Brain microvascular endothelial cell (primary cell): ENCODE results near the gene CDC5L.

Source experiments
- DNase-seq: peaks from one replicate; pipeline ENCODE4 v3.0.0-alpha.2; 2020
- H3K27ac ChIP-seq: fragments of 250-450 bp; sonication (Bioruptor Pico); 2 replicates; pipeline ENCODE4 v1.5.1; 2020; ENCODE audit warnings: mild to moderate bottlenecking, moderate library complexity
- H3K27me3 ChIP-seq: fragments of 250-450 bp; sonication (Bioruptor Pico); replicated peaks from 2 replicates; pipeline ENCODE4 v1.5.1; 2020; ENCODE audit warnings: mild to moderate bottlenecking
- H3K36me3 ChIP-seq: fragments of 250-450 bp; sonication (Bioruptor Pico); replicated peaks from 2 replicates; pipeline ENCODE4 v1.5.1; 2020; ENCODE audit warnings: mild to moderate bottlenecking
- H3K4me3 ChIP-seq: 2 replicates; pipeline ENCODE4 v1.5.1; 2011; ENCODE audit warnings: low read depth, mild to moderate bottlenecking, control low read depth, low read length, moderate library complexity
- CTCF ChIP-seq: IDR thresholded peaks from 2 replicates; pipeline ENCODE4 v1.5.1; 2011; ENCODE audit warnings: low read depth, mild to moderate bottlenecking, moderate library complexity, low read length, control low read depth, inconsistent platforms; ENCODE audit errors: missing control alignments
- in situ Hi-C: cut with HindIII; loops from 2 replicates; pipeline ENCODE4 v1.10.0; 2017; ENCODE audit warnings: low sequenced_read_pairs, low pct_ligation_motif_present

CDC5L gene

GRCh38 chr6:44495036-44495901 is 107.8 kb downstream of the CDC5L start:
- in situ Hi-C loops, result no loop called here
- no peak for DNase-seq
- no peaks in the 10 kb centered on the region for H3K36me3 ChIP-seq
- H3K27ac ChIP-seq, result no peak overlapping the region
- TF ChIP-seq CTCF, result no peak
- H3K27me3 ChIP-seq, result no peaks in the 10 kb centered on the region
- no peak overlapping the region for H3K4me3 ChIP-seq

GRCh38 chr6:44496665-44497369 is 109.3 kb downstream of the CDC5L start:
- no peak for DNase-seq

GRCh38 chr6:44497807-44498206 is 110.3 kb downstream of the CDC5L start:
- Histone ChIP-seq H3K4me3 (no peak overlapping the region), H3K36me3 (no peaks in the 10 kb centered on the region), H3K27me3 (no peaks in the 10 kb centered on the region), H3K27ac (no peak overlapping the region)
- TF ChIP-seq CTCF, result no peak
- in situ Hi-C loops, result no loop called here
- DNase-seq, result no peak

More at GRCh38 chr6:44496665-44497369, 109.3 kb downstream of the CDC5L start:
- Histone ChIP-seq H3K27me3 (no peaks in the 10 kb centered on the region), H3K4me3 (no peak overlapping the region), H3K27ac (no peak overlapping the region), H3K36me3 (no peaks in the 10 kb centered on the region)
- in situ Hi-C loops, result no loop called here
- no peak for TF ChIP-seq CTCF

- no peak for TF ChIP-seq CTCF
- in situ Hi-C loops, result no loop called here
- DNase-seq, result no peak
- Histone ChIP-seq H3K27me3 (no peaks in the 10 kb centered on the region), H3K36me3 (no peaks in the 10 kb centered on the region), H3K27ac (no peak overlapping the region), H3K4me3 (no peak overlapping the region)
Observed at GRCh38 chr6:44498436-44498835, 110.9 kb downstream of the CDC5L start.

- DNase-seq, result no peak
- H3K27me3 ChIP-seq, result no peaks in the 10 kb centered on the region
- no peak overlapping the region for H3K4me3 ChIP-seq
- no peak overlapping the region for H3K27ac ChIP-seq
- in situ Hi-C loops, result no loop called here
- no peak for TF ChIP-seq CTCF
- no peaks in the 10 kb centered on the region for H3K36me3 ChIP-seq
Observed at GRCh38 chr6:44499609-44500008, 112.1 kb downstream of the CDC5L start.
